Stimulated activated CD8-positive, alpha-beta memory T cell treated with anti-CD3 and anti-CD28 coated beads, Interleukin-7, amount 100 ng/mL, for 4 hours (primary cell): ENCODE data around the gene TBXAS1.

Experiments used
- DNase-seq, 2 donors: peaks; one replicate each; pipeline ENCODE4 v3.0.0-alpha.2; 2020; ENCODE audit warnings: low read depth in 2 of 2

Gene TBXAS1

DNA sequence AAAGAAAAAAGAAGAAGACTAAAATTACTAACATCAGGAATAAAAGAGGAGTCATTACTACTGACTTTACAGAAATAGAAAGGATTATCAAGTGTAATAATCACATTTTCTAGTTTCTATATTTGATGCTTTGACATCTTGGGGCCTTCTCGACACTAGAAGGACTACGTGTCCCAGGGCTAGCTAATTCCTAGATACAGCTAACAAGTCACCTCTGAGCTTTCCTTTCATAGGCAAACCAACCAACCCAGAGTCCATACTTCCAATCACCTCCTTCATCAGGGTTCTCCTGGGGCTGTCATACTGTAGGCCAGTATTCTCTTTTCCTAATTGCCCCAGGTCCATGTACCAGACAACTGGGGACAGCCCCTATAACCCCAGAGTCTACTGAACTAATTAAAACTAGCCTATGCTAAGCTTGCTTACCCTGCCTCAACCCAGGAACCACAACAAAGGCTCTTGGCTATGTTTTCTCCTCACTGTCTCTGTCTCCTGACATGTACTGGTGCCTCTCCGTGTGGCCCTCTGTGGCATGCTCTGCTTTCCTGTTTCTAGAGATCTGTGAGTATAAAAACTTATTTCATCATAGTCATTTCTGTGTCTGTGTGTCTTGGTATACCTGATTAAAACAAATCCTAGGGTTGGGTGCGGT, 240.4 kb downstream of the TBXAS1 start:
- DNase-seq, result no peak
